ENCODE results near the gene NEU3.
"Not testable (repeated sequence)": the region's sequence is repeated elsewhere in the genome, so short reads cannot be mapped to it uniquely, and the experiment has no call there.

DNA sequence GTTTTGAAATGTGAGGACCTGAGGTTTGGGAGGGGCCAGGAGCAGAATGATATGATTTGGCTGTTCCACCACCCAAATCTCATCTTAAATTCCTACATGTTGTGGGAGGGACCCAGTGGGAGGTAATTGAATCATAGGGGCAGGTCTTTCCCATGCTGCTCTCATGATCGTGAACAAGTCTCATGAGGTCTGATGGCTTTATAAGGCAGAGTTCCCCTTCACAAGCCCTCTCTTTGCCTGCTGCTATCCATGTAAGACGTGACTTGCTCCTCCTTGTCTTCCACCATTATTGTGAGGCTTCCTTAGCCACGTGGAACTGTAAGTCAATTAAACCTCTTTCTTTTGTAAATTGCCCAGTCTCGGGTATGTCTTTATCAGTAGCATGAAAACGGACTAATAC is 31.6 kb downstream of the NEU3 start:
- TF ChIP-seq, protein P1, sequence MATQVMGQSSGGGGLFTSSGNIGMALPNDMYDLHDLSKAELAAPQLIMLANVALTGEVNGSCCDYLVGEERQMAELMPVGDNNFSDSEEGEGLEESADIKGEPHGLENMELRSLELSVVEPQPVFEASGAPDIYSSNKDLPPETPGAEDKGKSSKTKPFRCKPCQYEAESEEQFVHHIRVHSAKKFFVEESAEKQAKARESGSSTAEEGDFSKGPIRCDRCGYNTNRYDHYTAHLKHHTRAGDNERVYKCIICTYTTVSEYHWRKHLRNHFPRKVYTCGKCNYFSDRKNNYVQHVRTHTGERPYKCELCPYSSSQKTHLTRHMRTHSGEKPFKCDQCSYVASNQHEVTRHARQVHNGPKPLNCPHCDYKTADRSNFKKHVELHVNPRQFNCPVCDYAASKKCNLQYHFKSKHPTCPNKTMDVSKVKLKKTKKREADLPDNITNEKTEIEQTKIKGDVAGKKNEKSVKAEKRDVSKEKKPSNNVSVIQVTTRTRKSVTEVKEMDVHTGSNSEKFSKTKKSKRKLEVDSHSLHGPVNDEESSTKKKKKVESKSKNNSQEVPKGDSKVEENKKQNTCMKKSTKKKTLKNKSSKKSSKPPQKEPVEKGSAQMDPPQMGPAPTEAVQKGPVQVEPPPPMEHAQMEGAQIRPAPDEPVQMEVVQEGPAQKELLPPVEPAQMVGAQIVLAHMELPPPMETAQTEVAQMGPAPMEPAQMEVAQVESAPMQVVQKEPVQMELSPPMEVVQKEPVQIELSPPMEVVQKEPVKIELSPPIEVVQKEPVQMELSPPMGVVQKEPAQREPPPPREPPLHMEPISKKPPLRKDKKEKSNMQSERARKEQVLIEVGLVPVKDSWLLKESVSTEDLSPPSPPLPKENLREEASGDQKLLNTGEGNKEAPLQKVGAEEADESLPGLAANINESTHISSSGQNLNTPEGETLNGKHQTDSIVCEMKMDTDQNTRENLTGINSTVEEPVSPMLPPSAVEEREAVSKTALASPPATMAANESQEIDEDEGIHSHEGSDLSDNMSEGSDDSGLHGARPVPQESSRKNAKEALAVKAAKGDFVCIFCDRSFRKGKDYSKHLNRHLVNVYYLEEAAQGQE (IDR thresholded peaks at IDR 0.05; ENCODE audit: low read depth), result not testable (repeated sequence)
- TF ChIP-seq POLR2AphosphoS5 (IDR thresholded peaks at IDR 0.05; ENCODE audit: low read depth, low read length); CTCF (IDR thresholded peaks at IDR 0.05 in 2 of 3, conservative IDR thresholded peaks at IDR 0.05 in 1 of 3; ENCODE audit: borderline replicate concordance in 1 of 3, insufficient read depth in 1 of 3, low read depth in 2 of 3, low read length in 2 of 3): not testable (repeated sequence)
